ENCODE data around the gene ACOXL. TPM values are rescaled to one million over a fixed set of nuclear protein-coding genes. Genes with fewer than 3 reads are reported as not detected.

ACOXL gene
- polyA plus RNA-seq, 2 donors: not detected

DNA sequence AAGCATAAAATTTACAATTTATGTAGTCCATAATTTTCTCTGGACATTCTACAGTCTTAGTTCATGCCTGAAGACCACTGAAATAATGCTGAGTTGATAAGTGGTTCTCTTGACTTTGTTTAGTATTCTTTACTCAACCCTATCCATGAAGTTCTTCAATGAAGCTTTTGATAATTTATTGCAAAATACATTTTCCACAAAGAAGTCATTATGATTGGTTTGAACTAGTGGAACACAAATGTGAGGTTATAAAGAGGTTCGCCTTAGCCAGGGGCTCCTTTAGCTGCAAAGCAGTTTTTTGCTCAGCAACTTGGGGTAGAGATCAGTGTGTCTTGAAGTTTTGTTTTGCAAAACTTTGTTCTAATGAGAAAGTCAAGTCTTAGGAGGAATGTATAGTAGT, 394.2 kb downstream of the ACOXL start:
- Histone ChIP-seq H3K27me3 (ENCODE audit: control insufficient read depth in 1 of 2, insufficient read depth in 2 of 2, low read length in 2 of 2) (no peaks in the 10 kb centered on the region), H3K36me3 (ENCODE audit: control insufficient read depth in 2 of 2, insufficient read depth in 2 of 2, low read length in 1 of 2) (peaks cover 0 to 7% of the 10 kb centered on the region in 2 donors), H3K9me3 (ENCODE audit: control insufficient read depth in 2 of 2, insufficient read depth in 1 of 2, low read depth in 1 of 2, low read length in 1 of 2) (no peaks in the 10 kb centered on the region), H3K4me1 (ENCODE audit: control insufficient read depth in 2 of 2, insufficient read depth in 2 of 2, low read length in 1 of 2) (peaks cover 0 to 3% of the 10 kb centered on the region in 2 donors), H3K27ac (ENCODE audit: low read depth in 2 of 2, low read length in 1 of 2) (no peak overlapping the region), H3K4me3 (ENCODE audit: low read depth in 1 of 2, low read length in 2 of 2) (no peak overlapping the region)
- WGBS, 2 donors: 95 to 97% methylated on average over 1 of the region's 1 CpG

DNA sequence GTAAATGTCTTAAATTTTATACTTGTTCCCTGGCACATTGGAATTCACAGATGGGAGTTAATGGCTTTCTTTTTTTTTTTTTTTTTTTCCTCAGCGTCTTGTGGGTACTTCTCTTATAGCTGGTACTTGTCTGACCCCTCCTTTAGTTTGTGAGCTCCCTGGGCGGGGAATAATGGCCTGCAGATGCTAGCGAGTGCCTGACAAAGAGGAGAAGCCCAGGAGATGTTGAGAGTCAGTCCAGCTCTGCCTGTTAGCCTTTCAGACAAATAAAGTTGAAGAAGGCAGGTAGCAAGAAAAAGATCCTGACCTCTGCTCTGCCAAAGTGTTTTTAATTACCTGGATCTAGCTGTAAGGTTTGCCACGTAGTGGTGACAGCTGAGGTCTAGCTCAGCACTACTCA, 395.0 kb downstream of the ACOXL start:
- Histone ChIP-seq H3K27ac (ENCODE audit: low read depth in 2 of 2, low read length in 1 of 2) (no peak overlapping the region), H3K4me3 (ENCODE audit: low read depth in 1 of 2, low read length in 2 of 2) (no peak overlapping the region), H3K27me3 (ENCODE audit: control insufficient read depth in 1 of 2, insufficient read depth in 2 of 2, low read length in 2 of 2) (no peaks in the 10 kb centered on the region), H3K9me3 (ENCODE audit: control insufficient read depth in 2 of 2, insufficient read depth in 1 of 2, low read depth in 1 of 2, low read length in 1 of 2) (no peaks in the 10 kb centered on the region), H3K36me3 (ENCODE audit: control insufficient read depth in 2 of 2, insufficient read depth in 2 of 2, low read length in 1 of 2) (peaks cover 0 to 8% of the 10 kb centered on the region in 2 donors), H3K4me1 (ENCODE audit: control insufficient read depth in 2 of 2, insufficient read depth in 2 of 2, low read length in 1 of 2) (peaks cover 0 to 3% of the 10 kb centered on the region in 2 donors)
- 77 to 84% methylated on average over 4 of the region's 4 CpGs for WGBS, 2 donors

DNA sequence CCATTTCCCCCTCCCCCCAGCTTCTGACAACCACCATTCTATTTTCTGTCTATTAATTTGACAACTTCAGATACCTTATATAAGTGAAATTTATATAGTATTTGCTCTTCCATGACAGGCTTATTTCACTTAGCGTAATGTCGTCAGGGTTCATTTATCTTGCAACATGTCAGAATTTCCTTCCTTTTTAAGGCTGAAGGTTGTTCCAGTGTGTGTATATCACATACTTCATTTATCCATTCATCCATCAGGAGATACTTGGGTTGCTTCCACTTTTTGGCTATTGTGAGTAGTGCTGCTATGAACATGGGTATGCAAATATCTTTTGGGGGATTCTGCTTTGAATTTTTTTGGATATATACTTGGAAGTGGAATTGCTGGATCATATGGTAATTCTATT, 395.7 kb downstream of the ACOXL start:
- Histone ChIP-seq H3K4me3 (ENCODE audit: low read depth in 1 of 2, low read length in 2 of 2) (no peak overlapping the region), H3K36me3 (ENCODE audit: control insufficient read depth in 2 of 2, insufficient read depth in 2 of 2, low read length in 1 of 2) (peaks cover 0 to 8% of the 10 kb centered on the region in 2 donors), H3K27me3 (ENCODE audit: control insufficient read depth in 1 of 2, insufficient read depth in 2 of 2, low read length in 2 of 2) (no peaks in the 10 kb centered on the region), H3K27ac (ENCODE audit: low read depth in 2 of 2, low read length in 1 of 2) (no peak overlapping the region), H3K4me1 (ENCODE audit: control insufficient read depth in 2 of 2, insufficient read depth in 2 of 2, low read length in 1 of 2) (no peaks in the 10 kb centered on the region), H3K9me3 (ENCODE audit: control insufficient read depth in 2 of 2, insufficient read depth in 1 of 2, low read depth in 1 of 2, low read length in 1 of 2) (no peaks in the 10 kb centered on the region)
- 88 to 90% methylated on average over 2 of the region's 2 CpGs for WGBS, 2 donors

DNA sequence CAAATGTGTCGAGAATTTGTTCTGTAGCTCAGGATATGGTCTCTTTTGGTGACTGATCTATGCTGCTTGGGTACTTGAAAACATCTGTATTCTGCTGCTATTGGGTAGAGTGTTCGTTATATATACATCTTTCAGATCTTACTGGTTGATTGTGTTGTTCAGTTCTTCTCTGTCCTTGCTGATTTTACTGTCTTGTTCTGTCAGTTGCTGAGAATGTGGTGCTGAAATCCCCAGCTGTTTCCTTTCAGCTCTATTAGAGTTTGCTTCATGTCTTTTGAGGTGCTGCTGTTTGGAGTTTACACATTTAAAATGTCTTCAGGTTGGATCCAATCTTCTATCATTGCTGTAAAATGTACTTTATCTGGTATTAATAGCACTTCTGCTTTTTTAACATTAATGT, 401.2 kb downstream of the ACOXL start:
- 86 to 90% methylated on average over 2 of the region's 2 CpGs for WGBS, 2 donors
- Histone ChIP-seq H3K36me3 (ENCODE audit: control insufficient read depth in 2 of 2, insufficient read depth in 2 of 2, low read length in 1 of 2) (peaks cover 0 to 7% of the 10 kb centered on the region in 2 donors), H3K9me3 (ENCODE audit: control insufficient read depth in 2 of 2, insufficient read depth in 1 of 2, low read depth in 1 of 2, low read length in 1 of 2) (no peaks in the 10 kb centered on the region), H3K27ac (ENCODE audit: low read depth in 2 of 2, low read length in 1 of 2) (no peak overlapping the region), H3K4me3 (ENCODE audit: low read depth in 1 of 2, low read length in 2 of 2) (no peak overlapping the region), H3K4me1 (ENCODE audit: control insufficient read depth in 2 of 2, insufficient read depth in 2 of 2, low read length in 1 of 2) (peaks cover under 1 to 2% of the 10 kb centered on the region in 2 donors), H3K27me3 (ENCODE audit: control insufficient read depth in 1 of 2, insufficient read depth in 2 of 2, low read length in 2 of 2) (no peaks in the 10 kb centered on the region)

DNA sequence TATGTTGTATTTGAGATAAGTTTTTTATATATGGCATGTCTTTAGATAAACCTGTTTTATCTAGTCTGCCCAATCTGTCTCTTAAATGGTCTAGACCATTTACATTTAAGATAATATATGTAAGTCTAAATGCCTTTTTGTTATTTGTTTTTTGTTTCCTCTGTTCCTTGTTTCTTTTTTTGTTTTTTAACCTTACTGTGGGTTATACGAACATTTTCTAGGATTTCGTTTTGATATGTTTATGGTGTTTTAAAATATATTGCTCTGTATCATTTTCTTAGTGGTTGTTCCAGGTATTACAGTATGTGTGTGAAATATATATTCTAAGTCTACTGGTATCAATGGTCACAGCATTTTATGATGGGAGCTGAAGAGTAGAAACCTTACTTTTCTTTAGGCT, 401.7 kb downstream of the ACOXL start:
- Histone ChIP-seq H3K4me3 (ENCODE audit: low read depth in 1 of 2, low read length in 2 of 2) (no peak overlapping the region), H3K27me3 (ENCODE audit: control insufficient read depth in 1 of 2, insufficient read depth in 2 of 2, low read length in 2 of 2) (no peaks in the 10 kb centered on the region), H3K4me1 (ENCODE audit: control insufficient read depth in 2 of 2, insufficient read depth in 2 of 2, low read length in 1 of 2) (peaks cover 2 to 5% of the 10 kb centered on the region in 2 donors), H3K36me3 (ENCODE audit: control insufficient read depth in 2 of 2, insufficient read depth in 2 of 2, low read length in 1 of 2) (peaks cover 0 to 5% of the 10 kb centered on the region in 2 donors), H3K9me3 (ENCODE audit: control insufficient read depth in 2 of 2, insufficient read depth in 1 of 2, low read depth in 1 of 2, low read length in 1 of 2) (no peaks in the 10 kb centered on the region), H3K27ac (ENCODE audit: low read depth in 2 of 2, low read length in 1 of 2) (no peak overlapping the region)
- WGBS, 2 donors: 96 to 98% methylated on average over 2 of the region's 2 CpGs

DNA sequence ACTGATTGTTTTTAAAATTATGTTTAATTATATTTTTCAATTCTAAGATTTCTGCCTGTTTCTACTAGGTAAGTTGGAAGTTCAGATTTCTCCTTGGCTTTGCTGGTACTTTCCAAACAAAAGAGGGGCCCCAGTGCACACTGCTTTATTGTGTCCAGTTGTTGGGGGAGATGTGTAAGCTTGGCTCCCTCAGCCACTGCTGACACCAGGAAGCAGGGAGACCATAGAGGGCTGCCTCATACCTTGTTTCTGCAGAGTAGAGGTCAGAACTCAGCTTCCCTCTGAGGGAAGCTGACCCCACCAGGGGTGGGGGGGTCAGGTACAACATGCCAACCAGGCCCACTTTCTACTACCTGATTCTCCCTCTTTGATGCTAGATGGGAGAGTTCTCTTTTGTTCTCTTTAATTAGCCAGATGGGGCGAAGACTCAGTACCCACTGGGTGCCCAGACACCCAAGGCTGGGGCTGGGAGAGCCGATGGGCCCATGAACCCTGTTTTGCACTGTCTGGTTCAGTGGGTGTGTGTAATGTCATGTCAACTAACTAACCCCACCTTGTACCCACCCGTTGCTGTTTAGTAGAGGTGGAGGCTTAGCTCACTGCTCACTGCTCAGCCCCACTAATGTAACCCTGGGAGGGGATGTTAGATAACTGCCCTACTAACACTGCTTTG, 403.0 kb downstream of the ACOXL start:
- 96 to 97% methylated on average over 3 of the region's 3 CpGs for WGBS, 2 donors
- Histone ChIP-seq H3K4me1 (ENCODE audit: control insufficient read depth in 2 of 2, insufficient read depth in 2 of 2, low read length in 1 of 2) (peaks cover 2 to 10% of the 10 kb centered on the region in 2 donors), H3K4me3 (ENCODE audit: low read depth in 1 of 2, low read length in 2 of 2) (no peak overlapping the region)

DNA sequence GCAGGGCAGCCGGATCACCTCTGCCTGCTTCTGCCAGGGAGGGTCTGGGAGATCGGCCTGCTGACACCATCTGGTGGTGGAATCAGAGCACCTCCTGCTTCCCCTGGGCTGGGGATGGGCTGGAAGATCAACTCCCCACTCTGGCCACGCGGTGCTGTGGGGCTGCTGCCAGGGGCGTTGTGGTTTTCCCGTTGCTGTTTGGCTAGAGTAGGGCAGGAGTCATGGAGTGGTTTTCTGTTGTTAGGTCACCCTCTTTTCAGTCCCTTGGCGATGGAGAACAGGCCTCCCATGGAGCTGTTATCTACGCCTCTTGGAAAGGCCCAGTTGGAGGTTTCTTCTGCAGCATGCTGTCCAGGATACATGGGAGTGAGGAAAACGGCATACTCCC, 403.5 kb downstream of the ACOXL start:
- H3K4me3 ChIP-seq (ENCODE audit: low read depth in 1 of 2, low read length in 2 of 2): no peak overlapping the region
- H3K27ac ChIP-seq (ENCODE audit: low read depth in 2 of 2, low read length in 1 of 2): no peak overlapping the region
- peaks cover 0 to 5% of the 10 kb centered on the region in 2 donors for H3K36me3 ChIP-seq (ENCODE audit: control insufficient read depth in 2 of 2, insufficient read depth in 2 of 2, low read length in 1 of 2)
- H3K4me1 ChIP-seq (ENCODE audit: control insufficient read depth in 2 of 2, insufficient read depth in 2 of 2, low read length in 1 of 2): peaks cover 2 to 10% of the 10 kb centered on the region in 2 donors
- 79% methylated on average over 9 of the region's 9 CpGs for WGBS, 2 donors
- no peaks in the 10 kb centered on the region for H3K27me3 ChIP-seq (ENCODE audit: control insufficient read depth in 1 of 2, insufficient read depth in 2 of 2, low read length in 2 of 2)
- H3K9me3 ChIP-seq (ENCODE audit: control insufficient read depth in 2 of 2, insufficient read depth in 1 of 2, low read depth in 1 of 2, low read length in 1 of 2): no peaks in the 10 kb centered on the region

More for the DNA sequence above, 403.0 kb downstream of the ACOXL start:
- H3K27ac ChIP-seq (ENCODE audit: low read depth in 2 of 2, low read length in 1 of 2): no peak overlapping the region
- H3K9me3 ChIP-seq (ENCODE audit: control insufficient read depth in 2 of 2, insufficient read depth in 1 of 2, low read depth in 1 of 2, low read length in 1 of 2): no peaks in the 10 kb centered on the region
- no peaks in the 10 kb centered on the region for H3K27me3 ChIP-seq (ENCODE audit: control insufficient read depth in 1 of 2, insufficient read depth in 2 of 2, low read length in 2 of 2)
- H3K36me3 ChIP-seq (ENCODE audit: control insufficient read depth in 2 of 2, insufficient read depth in 2 of 2, low read length in 1 of 2): peaks cover 0 to 5% of the 10 kb centered on the region in 2 donors

DNA sequence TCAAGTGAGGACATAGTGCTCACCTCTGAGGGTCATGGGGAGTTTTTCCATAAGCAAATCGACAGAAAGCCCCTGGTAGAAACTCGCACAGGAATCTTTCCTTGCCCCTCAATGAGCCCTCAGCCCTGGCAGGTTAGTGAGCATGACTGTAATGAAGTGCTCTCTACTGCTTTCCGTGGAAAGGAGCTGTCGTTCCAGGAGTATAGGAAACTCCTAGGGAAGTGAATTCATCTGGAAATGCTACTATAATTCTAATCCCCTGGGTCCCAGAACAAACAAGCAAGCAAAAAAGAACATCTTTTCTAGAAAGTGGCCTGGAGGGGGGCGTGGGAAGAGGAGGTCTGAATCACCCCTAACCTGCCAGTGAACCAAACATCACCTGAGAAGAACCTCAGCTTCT, 406.5 kb downstream of the ACOXL start:
- peak overlapping the region; percentile 78 to 82 for H3K27ac ChIP-seq (ENCODE audit: low read depth in 2 of 2, low read length in 1 of 2)
- WGBS, 2 donors: 68 to 74% methylated on average over 5 of the region's 5 CpGs
- H3K36me3 ChIP-seq (ENCODE audit: control insufficient read depth in 2 of 2, insufficient read depth in 2 of 2, low read length in 1 of 2): peaks cover 0 to 5% of the 10 kb centered on the region in 2 donors

DNA sequence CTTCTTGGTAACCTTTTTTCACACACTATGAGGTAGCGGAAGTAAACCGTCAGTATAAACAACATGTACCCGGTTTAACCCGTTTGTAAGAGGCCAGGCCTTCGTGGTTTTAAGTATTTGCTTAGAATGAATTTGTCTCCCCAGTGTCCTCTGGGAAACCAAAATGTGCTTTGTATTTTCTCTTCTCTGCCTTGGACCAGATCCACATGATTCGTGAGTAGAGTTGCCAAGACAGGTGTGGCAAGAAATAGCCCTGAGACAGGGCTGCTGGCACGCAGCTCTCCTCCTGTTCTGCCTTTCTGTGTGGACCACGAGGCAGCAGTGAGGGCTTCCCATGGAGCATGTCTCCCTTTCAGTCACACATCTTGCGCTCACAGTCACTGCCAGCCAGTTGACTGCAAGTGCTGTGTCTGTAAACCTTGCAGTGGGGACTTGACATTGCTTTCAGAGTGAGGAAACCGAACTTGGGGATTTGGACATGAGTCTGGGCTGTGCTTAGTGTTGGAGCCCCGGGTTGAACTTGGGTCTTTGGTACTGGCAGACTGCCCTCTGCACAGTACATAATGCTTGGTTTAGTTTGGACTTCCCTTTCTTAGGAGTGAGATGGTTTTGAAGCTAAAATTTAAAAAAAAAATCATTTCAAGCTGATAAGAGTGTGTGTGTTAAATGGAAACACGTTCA, 407.4 kb downstream of the ACOXL start:
- peaks cover 0 to 5% of the 10 kb centered on the region in 2 donors for H3K36me3 ChIP-seq (ENCODE audit: control insufficient read depth in 2 of 2, insufficient read depth in 2 of 2, low read length in 1 of 2)

More for the DNA sequence above, 406.5 kb downstream of the ACOXL start:
- no peak overlapping the region for H3K4me3 ChIP-seq (ENCODE audit: low read depth in 1 of 2, low read length in 2 of 2)
- H3K27me3 ChIP-seq (ENCODE audit: control insufficient read depth in 1 of 2, insufficient read depth in 2 of 2, low read length in 2 of 2): no peaks in the 10 kb centered on the region
- H3K9me3 ChIP-seq (ENCODE audit: control insufficient read depth in 2 of 2, insufficient read depth in 1 of 2, low read depth in 1 of 2, low read length in 1 of 2): no peaks in the 10 kb centered on the region
- H3K4me1 ChIP-seq (ENCODE audit: control insufficient read depth in 2 of 2, insufficient read depth in 2 of 2, low read length in 1 of 2): peaks cover 2 to 10% of the 10 kb centered on the region in 2 donors

More for the DNA sequence above, 407.4 kb downstream of the ACOXL start:
- WGBS, 2 donors: 50 to 53% methylated on average over 12 of the region's 12 CpGs
- Histone ChIP-seq H3K27ac (ENCODE audit: low read depth in 2 of 2, low read length in 1 of 2) (peak overlapping the region; percentile 82 to 90), H3K27me3 (ENCODE audit: control insufficient read depth in 1 of 2, insufficient read depth in 2 of 2, low read length in 2 of 2) (no peaks in the 10 kb centered on the region), H3K9me3 (ENCODE audit: control insufficient read depth in 2 of 2, insufficient read depth in 1 of 2, low read depth in 1 of 2, low read length in 1 of 2) (no peaks in the 10 kb centered on the region), H3K4me1 (ENCODE audit: control insufficient read depth in 2 of 2, insufficient read depth in 2 of 2, low read length in 1 of 2) (peaks cover 2 to 10% of the 10 kb centered on the region in 2 donors), H3K4me3 (ENCODE audit: low read depth in 1 of 2, low read length in 2 of 2) (peak overlapping the region in 1 of 2 donors; percentile 9)

Measured in esophagus (tissue), 2 donors.